PFSK-1 (cell line): Measurements from ENCODE around the gene DDX24.

ENCODE experiments used
- FOXP2 ChIP-seq: optimal IDR thresholded peaks from 2 replicates; pipeline ENCODE3; 2011; ENCODE audit warnings: borderline replicate concordance, control low read depth, inconsistent platforms; ENCODE audit not compliant: insufficient read depth; ENCODE audit errors: extremely low read length, extremely low read depth
- POLR2AphosphoS5 ChIP-seq: IDR thresholded peaks from 2 replicates; pipeline ENCODE4 v1.6.1; 2012; ENCODE audit warnings: low read depth, mild to moderate bottlenecking, control low read depth, low read length, moderate library complexity
- REST ChIP-seq, 2 experiments: IDR thresholded peaks; 2 replicates each; pipeline versions ENCODE4 v1.6.1 to v1.8.0; 2011 to 2012; ENCODE audit warnings: low read depth in 2 of 2, low read length in 2 of 2, control low read depth in 1 of 2, inconsistent platforms in 1 of 2, mild to moderate bottlenecking in 1 of 2, moderate library complexity in 1 of 2; ENCODE audit not compliant: insufficient read depth in 1 of 2
- SIN3A ChIP-seq: IDR thresholded peaks from 2 replicates; pipeline ENCODE4 v1.6.1; 2012; ENCODE audit warnings: mild to moderate bottlenecking, low read length, moderate library complexity, borderline replicate concordance; ENCODE audit not compliant: insufficient read depth

DNA sequence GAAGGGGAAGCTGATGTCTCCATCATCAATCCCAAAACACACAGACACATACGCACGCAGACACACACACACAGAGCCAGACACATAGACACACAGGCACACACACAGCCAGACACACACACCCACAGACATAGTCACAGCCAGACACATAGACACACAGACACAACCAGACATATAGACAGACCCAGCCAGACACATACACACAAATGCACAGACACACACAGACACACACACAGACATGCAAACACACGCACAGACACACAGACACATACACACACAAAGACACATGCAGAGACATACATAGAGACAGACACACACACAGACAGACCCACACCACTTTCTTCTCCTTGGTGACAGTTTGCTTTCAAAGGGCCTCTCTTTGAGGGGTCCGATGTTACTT is 77.6 kb downstream of the DDX24 start:
- TF ChIP-seq REST (IDR thresholded peaks at IDR 0.05; ENCODE audit: insufficient read depth in 1 of 2, low read depth in 2 of 2, low read length in 2 of 2) (no peak), POLR2AphosphoS5 (no peak), FOXP2 (no peak), SIN3A (no peak)
